ENCODE measurements around the gene DYSF. TPM values are rescaled to one million over a fixed set of nuclear protein-coding genes. Genes with fewer than 3 reads are reported as not detected.

The DYSF gene
- total and polyA plus RNA-seq, 2 donors from 2014 or later = 11.3 to 19.8 TPM

- Histone ChIP-seq H3K27me3 (ENCODE audit: control insufficient read depth, insufficient read depth, low read length) (no peaks in the 10 kb centered on the region), H3K9ac (ENCODE audit: low read length in 3 of 3) (no peak overlapping the region), H3K36me3 (ENCODE audit: control insufficient read depth in 2 of 3, insufficient read depth in 3 of 3, low read length in 3 of 3) (no peaks in the 10 kb centered on the region), H3K9me3 (ENCODE audit: control insufficient read depth in 2 of 3, insufficient read depth in 1 of 3, low read length in 3 of 3) (no peaks in the 10 kb centered on the region), H3K4me3 (ENCODE audit: low read length in 3 of 3) (no peak overlapping the region), H3K4me1 (ENCODE audit: control insufficient read depth in 2 of 3, insufficient read depth in 2 of 3, low read depth in 1 of 3, low read length in 3 of 3) (no peaks in the 10 kb centered on the region), H3K27ac (ENCODE audit: low read depth in 2 of 2, low read length in 2 of 2) (no peak overlapping the region)
- TF ChIP-seq, protein P1, sequence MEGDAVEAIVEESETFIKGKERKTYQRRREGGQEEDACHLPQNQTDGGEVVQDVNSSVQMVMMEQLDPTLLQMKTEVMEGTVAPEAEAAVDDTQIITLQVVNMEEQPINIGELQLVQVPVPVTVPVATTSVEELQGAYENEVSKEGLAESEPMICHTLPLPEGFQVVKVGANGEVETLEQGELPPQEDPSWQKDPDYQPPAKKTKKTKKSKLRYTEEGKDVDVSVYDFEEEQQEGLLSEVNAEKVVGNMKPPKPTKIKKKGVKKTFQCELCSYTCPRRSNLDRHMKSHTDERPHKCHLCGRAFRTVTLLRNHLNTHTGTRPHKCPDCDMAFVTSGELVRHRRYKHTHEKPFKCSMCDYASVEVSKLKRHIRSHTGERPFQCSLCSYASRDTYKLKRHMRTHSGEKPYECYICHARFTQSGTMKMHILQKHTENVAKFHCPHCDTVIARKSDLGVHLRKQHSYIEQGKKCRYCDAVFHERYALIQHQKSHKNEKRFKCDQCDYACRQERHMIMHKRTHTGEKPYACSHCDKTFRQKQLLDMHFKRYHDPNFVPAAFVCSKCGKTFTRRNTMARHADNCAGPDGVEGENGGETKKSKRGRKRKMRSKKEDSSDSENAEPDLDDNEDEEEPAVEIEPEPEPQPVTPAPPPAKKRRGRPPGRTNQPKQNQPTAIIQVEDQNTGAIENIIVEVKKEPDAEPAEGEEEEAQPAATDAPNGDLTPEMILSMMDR (IDR thresholded peaks at IDR 0.05; ENCODE audit: borderline replicate concordance, extremely low read depth, insufficient read depth) = peak; percentile 92
- no peak for FAIRE-seq
- DNase-seq = peak; percentile 56 to 86 (median 70)
- intact Hi-C loops (cut with DNase I) = no loop called here
These were observed 56.9 kb downstream of the DYSF start for GRCh38 chr2:71510196-71510807.

GRCh38 chr2:71510938-71511337 is 57.6 kb downstream of the DYSF start:
- Histone ChIP-seq H3K36me3 (ENCODE audit: control insufficient read depth in 2 of 3, insufficient read depth in 3 of 3, low read length in 3 of 3) (no peaks in the 10 kb centered on the region), H3K27ac (ENCODE audit: low read depth in 2 of 2, low read length in 2 of 2) (no peak overlapping the region), H3K4me1 (ENCODE audit: control insufficient read depth in 2 of 3, insufficient read depth in 2 of 3, low read depth in 1 of 3, low read length in 3 of 3) (no peaks in the 10 kb centered on the region), H3K4me3 (ENCODE audit: low read length in 3 of 3) (no peak overlapping the region), H3K9ac (ENCODE audit: low read length in 3 of 3) (no peak overlapping the region), H3K9me3 (ENCODE audit: control insufficient read depth in 2 of 3, insufficient read depth in 1 of 3, low read length in 3 of 3) (no peaks in the 10 kb centered on the region), H3K27me3 (ENCODE audit: control insufficient read depth, insufficient read depth, low read length) (no peaks in the 10 kb centered on the region)
- TF ChIP-seq, protein P1 (IDR thresholded peaks at IDR 0.05; ENCODE audit: borderline replicate concordance, extremely low read depth, insufficient read depth) = no peak
- FAIRE-seq (no peak), DNase-seq (no peak)
- intact Hi-C loops (cut with DNase I) = no loop called here

- no peak overlapping the region for H3K9ac ChIP-seq (ENCODE audit: low read length in 3 of 3)
These were observed 58.4 kb downstream of the DYSF start for GRCh38 chr2:71511776-71512175.

More at GRCh38 chr2:71511776-71512175, 58.4 kb downstream of the DYSF start:
- intact Hi-C loops (cut with DNase I) = no loop called here
- Histone ChIP-seq H3K27me3 (ENCODE audit: control insufficient read depth, insufficient read depth, low read length) (no peaks in the 10 kb centered on the region), H3K9me3 (ENCODE audit: control insufficient read depth in 2 of 3, insufficient read depth in 1 of 3, low read length in 3 of 3) (no peaks in the 10 kb centered on the region), H3K36me3 (ENCODE audit: control insufficient read depth in 2 of 3, insufficient read depth in 3 of 3, low read length in 3 of 3) (no peaks in the 10 kb centered on the region), H3K4me1 (ENCODE audit: control insufficient read depth in 2 of 3, insufficient read depth in 2 of 3, low read depth in 1 of 3, low read length in 3 of 3) (no peaks in the 10 kb centered on the region), H3K27ac (ENCODE audit: low read depth in 2 of 2, low read length in 2 of 2) (no peak overlapping the region), H3K4me3 (ENCODE audit: low read length in 3 of 3) (no peak overlapping the region)
- TF ChIP-seq, protein P1 (IDR thresholded peaks at IDR 0.05; ENCODE audit: borderline replicate concordance, extremely low read depth, insufficient read depth) = no peak
- FAIRE-seq (no peak), DNase-seq (no peak)

All from kidney (tissue), 14 donors.